ENCODE results near the gene DPP6. TPM values are rescaled to one million over a fixed set of nuclear protein-coding genes. Genes with fewer than 3 reads are reported as not detected.

Gene DPP6
- total and polyA plus RNA-seq, 9 of the 15 experiments (the other 6 are each of a cell fraction or from before 2014, with no cell fraction given), result not detected

DNA sequence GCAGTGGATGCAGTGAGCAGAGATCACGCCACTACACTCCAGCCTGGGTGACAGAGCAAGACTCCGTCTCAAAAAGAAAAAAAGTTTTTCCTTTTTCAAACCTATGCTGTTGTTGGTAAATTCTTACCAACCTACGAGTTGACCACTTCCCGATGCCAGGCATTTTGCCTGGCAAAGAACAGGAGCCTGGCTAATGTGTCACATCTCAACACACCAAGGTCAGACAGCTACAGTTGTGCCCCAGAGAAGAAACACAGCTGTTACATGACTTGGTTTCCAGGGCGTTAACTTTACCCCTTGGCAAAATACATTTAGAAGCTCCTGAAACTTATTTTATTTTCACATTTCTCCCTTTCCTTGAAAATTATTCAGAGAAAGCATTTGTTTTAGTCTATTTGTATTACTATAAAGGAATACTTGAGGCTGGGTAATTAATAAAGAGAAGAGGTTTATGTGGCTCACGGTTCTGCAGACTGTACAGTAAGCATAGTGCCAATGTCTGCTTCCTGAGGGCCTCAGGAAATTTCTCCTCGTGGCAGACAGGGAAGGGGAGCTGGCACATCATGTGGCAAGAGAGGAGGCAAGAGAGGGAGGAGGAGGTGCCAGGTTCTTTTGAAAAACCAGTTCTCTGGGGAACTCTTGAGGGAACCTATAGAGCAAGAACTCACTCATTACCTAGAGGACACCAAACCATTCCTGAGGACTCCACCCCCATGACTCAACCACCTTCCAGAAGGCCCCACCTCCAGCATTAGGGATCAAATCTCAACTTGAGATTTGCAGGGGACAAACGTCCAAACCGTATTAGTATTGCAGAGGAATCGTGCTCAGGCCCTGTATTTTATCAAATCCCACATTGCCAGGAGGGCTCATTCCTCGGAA is 867.4 kb downstream of the DPP6 start:
- Histone ChIP-seq H3K4me3 (no peak overlapping the region), H2AFZ (ENCODE audit: low read depth, low read length) (no peak overlapping the region), H3K4me1 (replicated peaks in 1 of 2; ENCODE audit: control insufficient read depth in 2 of 2, insufficient read depth in 2 of 2, low read length in 2 of 2) (peaks cover 0 to 6% of the 10 kb centered on the region in 2 experiments; a peak in 1 of 5 replicates), H3K27me3 (ENCODE audit: control insufficient read depth in 2 of 2, insufficient read depth in 2 of 2, low read length in 2 of 2) (peaks cover 26 to 54% of the 10 kb centered on the region in 2 experiments), H3K4me2 (ENCODE audit: insufficient read depth, low read length) (no peak overlapping the region), H3K27ac (ENCODE audit: extremely low read depth, low read depth, low read length) (no peak overlapping the region), H4K20me1 (replicated peaks; ENCODE audit: control insufficient read depth, insufficient read depth, low read length) (no peaks in the 10 kb centered on the region), H3K9ac (ENCODE audit: insufficient read depth in 1 of 2, low read depth in 2 of 2, low read length in 2 of 2) (no peak overlapping the region), H3K9me3 (replicated peaks; ENCODE audit: control insufficient read depth, insufficient read depth, low read depth, low read length) (no peaks in the 10 kb centered on the region), H3K79me2 (ENCODE audit: control insufficient read depth, insufficient read depth, low read length) (no peaks in the 10 kb centered on the region), H3K9me1 (ENCODE audit: control insufficient read depth, insufficient read depth, low read length) (no peaks in the 10 kb centered on the region), H3K36me3 (ENCODE audit: control insufficient read depth, insufficient read depth, low read length) (no peaks in the 10 kb centered on the region)
- BruUV-seq (replicated peaks), result no TSS peak
- DNase-seq (ENCODE audit: extremely low read depth in 1 of 4, low spot score in 3 of 4) (no peak), ATAC-seq (0 out of 3 replicates have a peak, but pooled peaks have one; percentile 38), FAIRE-seq (no peak)
- intact Hi-C loops (cut with micrococcal nuclease), result no loop called here
- ChIA-PET CTCF (ENCODE audit: low intra/inter-chr PET ratio) (no interaction called here), POLR2A (no interaction called here)
- 3% methylated on average over 11 of the region's 11 CpGs for WGBS (ENCODE audit: insufficient coverage, low coverage, missing lambda C conversion rate)
- in situ Hi-C loops (cut with MboI), result loop anchor here (10.0 kb wide), 1 partner anchor 625 kb away; the partner anchor contains the start of gene CNPY1
- TF ChIP-seq TAF7 (tag; IDR thresholded peaks at IDR 0.05), result no peak
- TF ChIP-seq, protein P1, sequence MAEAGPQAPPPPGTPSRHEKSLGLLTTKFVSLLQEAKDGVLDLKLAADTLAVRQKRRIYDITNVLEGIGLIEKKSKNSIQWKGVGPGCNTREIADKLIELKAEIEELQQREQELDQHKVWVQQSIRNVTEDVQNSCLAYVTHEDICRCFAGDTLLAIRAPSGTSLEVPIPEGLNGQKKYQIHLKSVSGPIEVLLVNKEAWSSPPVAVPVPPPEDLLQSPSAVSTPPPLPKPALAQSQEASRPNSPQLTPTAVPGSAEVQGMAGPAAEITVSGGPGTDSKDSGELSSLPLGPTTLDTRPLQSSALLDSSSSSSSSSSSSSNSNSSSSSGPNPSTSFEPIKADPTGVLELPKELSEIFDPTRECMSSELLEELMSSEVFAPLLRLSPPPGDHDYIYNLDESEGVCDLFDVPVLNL (CRISPR knock-in tag; IDR thresholded peaks at IDR 0.05; ENCODE audit: low read depth), result no peak
- no peak for TF ChIP-seq SAFB (IDR thresholded peaks at IDR 0.05; ENCODE audit: borderline replicate concordance, low read depth, low read length)
- TF ChIP-seq, protein P2, sequence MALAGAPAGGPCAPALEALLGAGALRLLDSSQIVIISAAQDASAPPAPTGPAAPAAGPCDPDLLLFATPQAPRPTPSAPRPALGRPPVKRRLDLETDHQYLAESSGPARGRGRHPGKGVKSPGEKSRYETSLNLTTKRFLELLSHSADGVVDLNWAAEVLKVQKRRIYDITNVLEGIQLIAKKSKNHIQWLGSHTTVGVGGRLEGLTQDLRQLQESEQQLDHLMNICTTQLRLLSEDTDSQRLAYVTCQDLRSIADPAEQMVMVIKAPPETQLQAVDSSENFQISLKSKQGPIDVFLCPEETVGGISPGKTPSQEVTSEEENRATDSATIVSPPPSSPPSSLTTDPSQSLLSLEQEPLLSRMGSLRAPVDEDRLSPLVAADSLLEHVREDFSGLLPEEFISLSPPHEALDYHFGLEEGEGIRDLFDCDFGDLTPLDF (CRISPR knock-in tag; IDR thresholded peaks at IDR 0.05), result no peak
- TF ChIP-seq ZNF75A (CRISPR knock-in tag; IDR thresholded peaks at IDR 0.05), result no peak
- no peak for TF ChIP-seq PHF21A (IDR thresholded peaks at IDR 0.05; ENCODE audit: borderline replicate concordance, low read depth)
- TF ChIP-seq TGIF2 (CRISPR knock-in tag; IDR thresholded peaks at IDR 0.05), result no peak
- no peak for TF ChIP-seq CSDE1 (IDR thresholded peaks at IDR 0.05)
- TF ChIP-seq TCF3 (CRISPR knock-in tag; IDR thresholded peaks at IDR 0.05), result no peak
- TF ChIP-seq ZC3H4 (CRISPR knock-in tag; IDR thresholded peaks at IDR 0.05; ENCODE audit: borderline replicate concordance), result no peak
- no peak for TF ChIP-seq ELF1 (tag; IDR thresholded peaks at IDR 0.05)
